Fibroblast of gingiva (primary cell): ENCODE measurements around the gene FAM168A.

Experiments used
- DNase-seq: peaks from one replicate; pipeline ENCODE4 v3.0.0-alpha.2; 2011; ENCODE audit warnings: low read depth

FAM168A gene

GRCh38 chr11:73387594-73388264 lies 210.2 kb downstream of the FAM168A start:
- no peak for DNase-seq

- DNase-seq = no peak
Measured at GRCh38 chr11:73386546-73386945, 211.4 kb downstream of the FAM168A start.

GRCh38 chr11:73386016-73386415 lies 211.9 kb downstream of the FAM168A start:
- no peak for DNase-seq

- DNase-seq = no peak
Measured at GRCh38 chr11:73384872-73385689, 212.8 kb downstream of the FAM168A start.

- no peak for DNase-seq
Measured at GRCh38 chr11:73384531-73384871, 213.4 kb downstream of the FAM168A start.

GRCh38 chr11:73384125-73384441 lies 213.8 kb downstream of the FAM168A start:
- DNase-seq = no peak

- no peak for DNase-seq
Measured at GRCh38 chr11:73383249-73384124, 214.4 kb downstream of the FAM168A start.

GRCh38 chr11:73382747-73383146 lies 215.2 kb downstream of the FAM168A start:
- no peak for DNase-seq

- DNase-seq = no peak
Measured at GRCh38 chr11:73382183-73382582, 215.7 kb downstream of the FAM168A start.

- no peak for DNase-seq
Measured at GRCh38 chr11:73381589-73381988, 216.3 kb downstream of the FAM168A start.

GRCh38 chr11:73380897-73381410 lies 217.0 kb downstream of the FAM168A start:
- DNase-seq = no peak

GRCh38 chr11:73380331-73380730 lies 217.6 kb downstream of the FAM168A start:
- no peak for DNase-seq

- no peak for DNase-seq
Measured at GRCh38 chr11:73379189-73379880, 218.6 kb downstream of the FAM168A start.

GRCh38 chr11:73376803-73377629 lies 220.9 kb downstream of the FAM168A start:
- DNase-seq = peak; percentile 80

GRCh38 chr11:73376160-73376802 lies 221.6 kb downstream of the FAM168A start, which contains the start of gene RELT:
TSS of gene RELT (plus strand) at chr11:73376399. CDS start at chr11:73389137, 12,738 bp downstream.
- DNase-seq = peak; percentile 88

GRCh38 chr11:73375830-73376159 lies 222.1 kb downstream of the FAM168A start:
- no peak for DNase-seq

- no peak for DNase-seq
Measured at GRCh38 chr11:73374151-73374550, 223.8 kb downstream of the FAM168A start.

- DNase-seq = no peak
Measured at GRCh38 chr11:73372375-73372993, 225.4 kb downstream of the FAM168A start.

- no peak for DNase-seq
Measured at GRCh38 chr11:73367482-73368024, 230.4 kb downstream of the FAM168A start.

- no peak for DNase-seq
Measured at GRCh38 chr11:73366953-73367352, 231.0 kb downstream of the FAM168A start.
